ENCODE results near the gene THRB. TPM values are rescaled to one million over a fixed set of nuclear protein-coding genes. Genes with fewer than 3 reads are reported as not detected.
A peak's percentile ranks its signal among the peaks of the same experiment; 100 is the strongest.

The THRB gene
- total RNA-seq, 1 donor = 0.36 TPM

GRCh38 chr3:24154013-24154695 lies 340.5 kb downstream of the THRB start:
- Histone ChIP-seq H3K36me3 (ENCODE audit: insufficient read depth, low read length) (no peaks in the 10 kb centered on the region), H3K4me3 (ENCODE audit: insufficient read depth, low read length) (no peak overlapping the region), H2AFZ (ENCODE audit: low read length) (no peak overlapping the region), H3K9me3 (ENCODE audit: low read depth, low read length) (no peaks in the 10 kb centered on the region), H3K79me2 (ENCODE audit: insufficient read depth, low read length) (no peaks in the 10 kb centered on the region), H3K4me1 (ENCODE audit: insufficient read depth, low read length) (no peaks in the 10 kb centered on the region), H3K4me2 (ENCODE audit: insufficient read depth, low read length) (no peak overlapping the region), H4K20me1 (ENCODE audit: insufficient read depth, low read length) (no peaks in the 10 kb centered on the region), H3K27me3 (ENCODE audit: insufficient read depth, low read length) (no peaks in the 10 kb centered on the region), H3K27ac (ENCODE audit: low read depth, low read length) (no peak overlapping the region)
- no peak for TF ChIP-seq CTCF (IDR thresholded peaks at IDR 0.05; ENCODE audit: extremely low read depth, low read depth, low read length)
- DNase-seq (ENCODE audit: insufficient read length, low spot score, missing footprints) = no peak

- TF ChIP-seq CTCF (IDR thresholded peaks at IDR 0.05; ENCODE audit: extremely low read depth, low read depth, low read length) = no peak
- Histone ChIP-seq H3K9me3 (ENCODE audit: low read depth, low read length) (no peaks in the 10 kb centered on the region), H3K4me2 (ENCODE audit: insufficient read depth, low read length) (no peak overlapping the region), H3K4me1 (ENCODE audit: insufficient read depth, low read length) (peaks cover 9% of the 10 kb centered on the region), H3K36me3 (ENCODE audit: insufficient read depth, low read length) (no peaks in the 10 kb centered on the region), H2AFZ (ENCODE audit: low read length) (no peak overlapping the region), H3K27me3 (ENCODE audit: insufficient read depth, low read length) (no peaks in the 10 kb centered on the region), H4K20me1 (ENCODE audit: insufficient read depth, low read length) (no peaks in the 10 kb centered on the region), H3K27ac (ENCODE audit: low read depth, low read length) (no peak overlapping the region), H3K4me3 (ENCODE audit: insufficient read depth, low read length) (no peak overlapping the region), H3K79me2 (ENCODE audit: insufficient read depth, low read length) (no peaks in the 10 kb centered on the region)
- no peak for DNase-seq (ENCODE audit: insufficient read length, low spot score, missing footprints)
These were observed 343.1 kb downstream of the THRB start for GRCh38 chr3:24151594-24151993.

- no peaks in the 10 kb centered on the region for H4K20me1 ChIP-seq (ENCODE audit: insufficient read depth, low read length)
- no peak overlapping the region for H3K4me3 ChIP-seq (ENCODE audit: insufficient read depth, low read length)
- H3K27me3 ChIP-seq (ENCODE audit: insufficient read depth, low read length) = no peaks in the 10 kb centered on the region
- no peaks in the 10 kb centered on the region for H3K79me2 ChIP-seq (ENCODE audit: insufficient read depth, low read length)
- no peak for DNase-seq (ENCODE audit: insufficient read length, low spot score, missing footprints)
- no peaks in the 10 kb centered on the region for H3K9me3 ChIP-seq (ENCODE audit: low read depth, low read length)
- TF ChIP-seq CTCF (IDR thresholded peaks at IDR 0.05; ENCODE audit: extremely low read depth, low read depth, low read length) = peak; percentile 33
- H3K27ac ChIP-seq (ENCODE audit: low read depth, low read length) = no peak overlapping the region
- no peak overlapping the region for H3K4me2 ChIP-seq (ENCODE audit: insufficient read depth, low read length)
- H2AFZ ChIP-seq (ENCODE audit: low read length) = no peak overlapping the region
- H3K4me1 ChIP-seq (ENCODE audit: insufficient read depth, low read length) = peaks cover 29% of the 10 kb centered on the region
- no peaks in the 10 kb centered on the region for H3K36me3 ChIP-seq (ENCODE audit: insufficient read depth, low read length)
These were observed 345.6 kb downstream of the THRB start for GRCh38 chr3:24149032-24149431.

- peak overlapping the region; percentile 56 for H3K4me3 ChIP-seq (ENCODE audit: insufficient read depth, low read length)
These were observed 348.4 kb downstream of the THRB start for GRCh38 chr3:24145981-24146822.

More at GRCh38 chr3:24145981-24146822, 348.4 kb downstream of the THRB start:
- no peaks in the 10 kb centered on the region for H3K9me3 ChIP-seq (ENCODE audit: low read depth, low read length)
- H3K27ac ChIP-seq (ENCODE audit: low read depth, low read length) = peak overlapping the region; percentile 98
- H3K36me3 ChIP-seq (ENCODE audit: insufficient read depth, low read length) = no peaks in the 10 kb centered on the region
- H4K20me1 ChIP-seq (ENCODE audit: insufficient read depth, low read length) = no peaks in the 10 kb centered on the region
- no peaks in the 10 kb centered on the region for H3K27me3 ChIP-seq (ENCODE audit: insufficient read depth, low read length)
- DNase-seq (ENCODE audit: insufficient read length, low spot score, missing footprints) = peak; percentile 80
- H2AFZ ChIP-seq (ENCODE audit: low read length) = peak overlapping the region; percentile 66
- peak overlapping the region; percentile 83 for H3K4me2 ChIP-seq (ENCODE audit: insufficient read depth, low read length)
- TF ChIP-seq CTCF (IDR thresholded peaks at IDR 0.05; ENCODE audit: extremely low read depth, low read depth, low read length) = no peak
- no peaks in the 10 kb centered on the region for H3K79me2 ChIP-seq (ENCODE audit: insufficient read depth, low read length)
- H3K4me1 ChIP-seq (ENCODE audit: insufficient read depth, low read length) = peaks cover 29% of the 10 kb centered on the region

Data from osteoblast (primary cell).